GM21390 (cell line): ENCODE data around the gene ZP1.

Experiments used
- ATAC-seq: cut with Tn5 transposase; IDR thresholded peaks from one replicate; pipeline ENCODE4 v1.9.1; 2021; ENCODE audit not compliant: unreplicated experiment

Gene ZP1

GRCh38 chr11:60844045-60844869 lies 23.1 kb upstream of the ZP1 start:
- ATAC-seq: no peak

- no peak for ATAC-seq
Measured at GRCh38 chr11:60844870-60845221, 22.5 kb upstream of the ZP1 start.

GRCh38 chr11:60845338-60845737 lies 22.0 kb upstream of the ZP1 start:
- ATAC-seq: no peak

GRCh38 chr11:60847281-60847680 lies 20.1 kb upstream of the ZP1 start:
- no peak for ATAC-seq

GRCh38 chr11:60847896-60848295 lies 19.4 kb upstream of the ZP1 start:
- ATAC-seq: no peak

GRCh38 chr11:60848714-60849151 lies 18.6 kb upstream of the ZP1 start:
- ATAC-seq: no peak

- no peak for ATAC-seq
Measured at GRCh38 chr11:60849641-60850520, 17.5 kb upstream of the ZP1 start.

- ATAC-seq: no peak
Measured at GRCh38 chr11:60851327-60852104, 15.8 kb upstream of the ZP1 start.

- no peak for ATAC-seq
Measured at GRCh38 chr11:60852117-60852981, 15.0 kb upstream of the ZP1 start.

- ATAC-seq: no peak
Measured at GRCh38 chr11:60852982-60853950, 14.1 kb upstream of the ZP1 start.

- ATAC-seq: no peak
Measured at GRCh38 chr11:60854140-60854846, 13.0 kb upstream of the ZP1 start.

GRCh38 chr11:60854847-60855725 lies 12.3 kb upstream of the ZP1 start:
- ATAC-seq: no peak

- no peak for ATAC-seq
Measured at GRCh38 chr11:60855726-60856633, 11.4 kb upstream of the ZP1 start, which contains the start of gene PTGDR2. TSS of gene PTGDR2 (minus strand) at chr11:60855950. CDS start at chr11:60853722, 2,228 bp downstream.

- no peak for ATAC-seq
Measured at GRCh38 chr11:60857378-60858232, 9.7 kb upstream of the ZP1 start.

GRCh38 chr11:60858236-60858635 lies 9.1 kb upstream of the ZP1 start:
- no peak for ATAC-seq
